Measurements from ENCODE around the gene POC1A. TPM values are rescaled to one million over a fixed set of nuclear protein-coding genes. Genes with fewer than 3 reads are reported as not detected.
A peak's percentile ranks its signal among the peaks of the same experiment; 100 is the strongest.

POC1A gene
- total and polyA plus RNA-seq, 2 of the 8 experiments (the other 6 are each of a cell fraction or from before 2014, with no cell fraction given) = 35.7 to 39.2 TPM

DNA sequence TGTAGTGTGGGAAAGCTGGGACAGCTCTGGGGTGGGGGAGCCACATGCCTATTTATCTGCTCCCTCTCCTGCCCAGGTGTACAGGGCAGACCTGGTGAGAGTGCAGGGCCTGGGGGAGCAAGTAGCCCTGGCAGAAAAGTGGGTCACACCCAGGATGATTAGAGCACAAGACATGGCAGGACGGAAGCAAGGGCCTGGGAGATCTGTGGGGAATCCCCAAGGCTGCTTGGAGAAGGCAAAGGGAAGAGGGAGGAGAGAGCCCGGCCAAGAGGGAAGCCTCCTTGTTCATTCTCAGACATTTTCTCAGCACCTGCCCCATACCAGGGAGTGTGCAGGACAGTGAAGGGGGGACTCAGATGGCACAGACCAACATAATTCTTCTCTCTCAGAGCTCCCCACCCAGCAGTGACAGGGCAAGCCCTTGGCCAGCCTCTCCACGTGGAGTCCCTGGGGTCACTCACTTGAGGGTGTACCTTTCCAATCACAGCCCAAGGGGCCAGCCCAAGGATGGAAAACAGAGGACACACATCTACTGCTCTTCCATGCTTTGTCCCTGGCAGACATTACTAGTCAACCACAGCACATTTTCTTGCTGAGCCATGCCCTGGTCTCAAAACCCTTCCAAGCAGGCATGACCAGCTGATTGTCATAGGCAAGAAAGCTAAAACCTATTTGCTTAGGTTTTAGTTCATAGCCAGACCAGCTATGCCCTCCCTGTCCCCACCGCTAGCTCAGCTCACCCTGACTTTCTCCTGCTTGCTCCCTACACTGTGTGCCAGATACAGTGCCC lies 92.9 kb downstream of the POC1A start:
- ChIA-PET POLR2A (ENCODE audit: partially characterized antibody) (interaction anchor here (0.8 to 2.4 kb wide), 3 partner anchors 65 to 71 kb away, joined by 3 to 16 read pairs (median 5); partner anchors contain the start of gene RPL29), CTCF (ENCODE audit: partially characterized antibody) (interaction anchor here (1.0 to 33.0 kb wide), 10 partner anchors 8 to 289 kb away, joined by 3 to 984 read pairs (median 16); no protein-coding TSS in a partner anchor)

More for the DNA sequence above, 92.9 kb downstream of the POC1A start:
- no peaks in the 10 kb centered on the region for H3K79me2 ChIP-seq (ENCODE audit: control insufficient read depth in 1 of 2, insufficient read depth in 2 of 2, low read length in 2 of 2)
- H3K4ac ChIP-seq (replicated peaks; ENCODE audit: insufficient read length, low read depth, low read length) = no peak overlapping the region
- peaks cover 0 to 11% (median 7%) of the 10 kb centered on the region in 4 experiments; a peak in 6 of 7 replicates for H3K4me1 ChIP-seq (replicated peaks in 1 of 4; ENCODE audit: control insufficient read depth in 3 of 4, insufficient read depth in 4 of 4, low read length in 3 of 4)
- H2BK20ac ChIP-seq (ENCODE audit: low read length) = no peak overlapping the region
- DNase-seq (ENCODE audit: low read depth in 1 of 2, low spot score in 2 of 2) = no peak
- no peak overlapping the region for H3K14ac ChIP-seq (ENCODE audit: insufficient read length)
- H2BK12ac ChIP-seq (ENCODE audit: low read depth, low read length) = no peak overlapping the region
- WGBS, 2 experiments (ENCODE audit: extremely low coverage in 1 of 2, insufficient coverage in 1 of 2, insufficient read length in 1 of 2, insufficient replicate concordance in 2 of 2, low coverage in 1 of 2, low lambda C conversion rate in 2 of 2, missing lambda C conversion rate in 1 of 2) = 79% methylated on average over 4 of the region's 4 CpGs; no CpG with 5 or more reads in 1 of the 2 experiments
- no peak overlapping the region for H2BK5ac ChIP-seq (ENCODE audit: low read depth, low read length)
- no peak overlapping the region for H3K27ac ChIP-seq (ENCODE audit: low read depth, low read length)
- H4K91ac ChIP-seq (replicated peaks; ENCODE audit: insufficient read length, low read length) = no peak overlapping the region
- FAIRE-seq = no peak
- H4K20me1 ChIP-seq (replicated peaks in 1 of 2; ENCODE audit: control insufficient read depth in 1 of 2, insufficient read depth in 2 of 2, low read length in 2 of 2) = peaks cover 0 to 2% of the 10 kb centered on the region in 2 experiments
- H2BK15ac ChIP-seq (ENCODE audit: low read length) = peak overlapping the region; percentile 72; the same call in 1 of the 2 replicates
- no peak overlapping the region for H2AK5ac ChIP-seq (ENCODE audit: low read depth, low read length)
- H3K18ac ChIP-seq (ENCODE audit: extremely low read depth, low read length) = no peak overlapping the region
- no peak overlapping the region for H3K9ac ChIP-seq (replicated peaks in 1 of 4; ENCODE audit: extremely low read depth in 1 of 4, low read depth in 3 of 4, low read length in 3 of 4)
- no peak overlapping the region for H3K56ac ChIP-seq (replicated peaks; ENCODE audit: insufficient read length, low read depth, low read length)
- no peaks in the 10 kb centered on the region for H3K36me3 ChIP-seq (ENCODE audit: control insufficient read depth in 2 of 4, insufficient read depth in 4 of 4, low read length in 3 of 4)
- peaks cover 0 to 14% (median 7%) of the 10 kb centered on the region in 4 experiments; a peak in 4 of 7 replicates for H3K27me3 ChIP-seq (replicated peaks in 1 of 4; ENCODE audit: control insufficient read depth in 3 of 4, extremely low read depth in 1 of 4, insufficient read depth in 3 of 4, low read length in 3 of 4)
- peaks cover 9% of the 10 kb centered on the region for H3K23me2 ChIP-seq (ENCODE audit: low read depth, low read length)
- no peak overlapping the region for H3K23ac ChIP-seq (ENCODE audit: insufficient read length)
- H2AFZ ChIP-seq (ENCODE audit: low read length) = no peak overlapping the region
- no peaks in the 10 kb centered on the region for H3K79me1 ChIP-seq (ENCODE audit: low read depth, low read length)
- peak overlapping the region; percentile 31; the same call in 1 of the 2 replicates for H4K8ac ChIP-seq (ENCODE audit: extremely low read depth, insufficient read depth, low read length)
- no peak overlapping the region for H3K4me2 ChIP-seq (ENCODE audit: insufficient read depth in 1 of 2, low read depth in 2 of 2, low read length in 2 of 2)
- no peaks in the 10 kb centered on the region for H3K9me3 ChIP-seq (ENCODE audit: insufficient read depth in 2 of 2, low read depth in 1 of 2, low read length in 1 of 2)
- H4K5ac ChIP-seq (ENCODE audit: insufficient read length, low read depth, low read length) = no peak overlapping the region
- TF ChIP-seq FOSL1 (IDR thresholded peaks at IDR 0.05; ENCODE audit: insufficient read depth, low read depth, low read length) (no peak), HDAC6 (IDR thresholded peaks at IDR 0.05; ENCODE audit: low read depth, low read length) (no peak)
- H2BK120ac ChIP-seq (replicated peaks; ENCODE audit: low read depth, low read length) = no peak overlapping the region
- no peak overlapping the region for H3K4me3 ChIP-seq (ENCODE audit: extremely low read depth in 1 of 4, insufficient read depth in 2 of 4, low read depth in 3 of 4, low read length in 4 of 4)

All from H1 (cell line).